Measurements from ENCODE around the gene SEPTIN5. TPM values are rescaled to one million over a fixed set of nuclear protein-coding genes. Genes with fewer than 3 reads are reported as not detected.

The SEPTIN5 gene
- total and polyA plus RNA-seq, 2 donors: 10.1 to 22.2 TPM

DNA sequence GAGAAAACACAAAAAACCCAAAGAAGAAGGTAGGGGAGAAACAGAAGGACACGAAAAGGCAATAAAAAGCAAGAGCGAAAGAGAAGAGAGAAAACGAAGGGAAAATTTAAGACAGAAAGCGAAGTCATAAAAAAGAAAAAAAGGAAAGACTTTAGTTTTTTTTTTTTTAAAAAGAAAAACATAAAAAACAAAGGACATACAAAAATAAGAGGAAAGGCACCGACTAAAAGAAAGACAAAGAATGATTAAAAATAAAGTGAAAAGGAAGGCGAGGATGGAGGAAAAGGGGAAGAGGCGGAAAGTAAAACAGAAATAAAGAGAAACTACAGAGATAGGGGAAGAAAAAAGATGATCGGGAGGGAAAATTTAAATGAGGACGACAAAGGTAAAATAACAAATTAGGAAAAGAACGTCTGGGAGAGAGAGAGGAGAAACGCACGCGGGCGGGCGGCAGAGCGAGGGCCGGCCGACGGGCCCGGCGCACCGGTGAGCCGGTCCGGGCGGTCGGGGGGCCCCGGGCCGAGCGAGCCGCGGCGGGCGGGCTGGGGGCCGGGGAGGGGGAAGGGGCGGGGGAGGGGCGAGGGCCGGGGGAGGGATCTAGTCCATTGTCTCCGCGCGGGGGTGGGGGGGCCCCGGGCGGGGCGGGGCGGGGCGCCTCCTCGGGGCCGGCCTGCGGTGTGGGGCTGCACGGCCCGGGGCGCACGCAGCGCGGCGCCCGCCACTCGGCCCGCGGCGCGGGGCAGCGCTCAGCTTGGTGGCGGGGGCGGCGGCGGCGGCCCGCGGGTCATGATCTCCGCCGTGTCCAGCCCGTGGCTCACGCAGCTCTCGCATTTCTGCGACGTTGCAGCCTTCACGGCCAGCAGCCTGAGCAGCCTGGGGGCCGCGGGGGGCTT is 46.0 kb downstream of the SEPTIN5 start, which contains the start of gene TBX1:
TBX1 (plus strand) TSS at position 721 of the 893 bp plus-strand sequence; CDS start at position 787, 66 bp downstream.
- peaks cover 6 to 48% of the 10 kb centered on the region in 2 donors for H3K4me1 ChIP-seq (ENCODE audit: control insufficient read depth in 2 of 2, insufficient read depth in 2 of 2, low read length in 2 of 2)
- 4% methylated on average over 69 of the region's 79 CpGs for WGBS
- H3K36me3 ChIP-seq (ENCODE audit: control insufficient read depth in 2 of 2, insufficient read depth in 2 of 2, low read length in 1 of 2): no peaks in the 10 kb centered on the region
- peaks cover 92 to 97% of the 10 kb centered on the region in 2 donors for H3K27me3 ChIP-seq (ENCODE audit: control insufficient read depth in 2 of 2, insufficient read depth in 1 of 2, low read length in 1 of 2)
- peak within 1 kb of the TSS in 1 of 2 donors; percentile 39 for H3K4me3 ChIP-seq (ENCODE audit: low read length in 2 of 2)
- no peak for DNase-seq (ENCODE audit: low read depth in 6 of 9, low spot score in 9 of 9)
- no peak within 1 kb of the TSS for H3K27ac ChIP-seq (ENCODE audit: low read depth in 1 of 2, low read length in 1 of 2)
- peaks cover 2 to 18% of the 10 kb centered on the region in 2 donors for H3K9me3 ChIP-seq (ENCODE audit: control insufficient read depth in 2 of 2, insufficient read depth in 1 of 2, low read length in 1 of 2)

DNA sequence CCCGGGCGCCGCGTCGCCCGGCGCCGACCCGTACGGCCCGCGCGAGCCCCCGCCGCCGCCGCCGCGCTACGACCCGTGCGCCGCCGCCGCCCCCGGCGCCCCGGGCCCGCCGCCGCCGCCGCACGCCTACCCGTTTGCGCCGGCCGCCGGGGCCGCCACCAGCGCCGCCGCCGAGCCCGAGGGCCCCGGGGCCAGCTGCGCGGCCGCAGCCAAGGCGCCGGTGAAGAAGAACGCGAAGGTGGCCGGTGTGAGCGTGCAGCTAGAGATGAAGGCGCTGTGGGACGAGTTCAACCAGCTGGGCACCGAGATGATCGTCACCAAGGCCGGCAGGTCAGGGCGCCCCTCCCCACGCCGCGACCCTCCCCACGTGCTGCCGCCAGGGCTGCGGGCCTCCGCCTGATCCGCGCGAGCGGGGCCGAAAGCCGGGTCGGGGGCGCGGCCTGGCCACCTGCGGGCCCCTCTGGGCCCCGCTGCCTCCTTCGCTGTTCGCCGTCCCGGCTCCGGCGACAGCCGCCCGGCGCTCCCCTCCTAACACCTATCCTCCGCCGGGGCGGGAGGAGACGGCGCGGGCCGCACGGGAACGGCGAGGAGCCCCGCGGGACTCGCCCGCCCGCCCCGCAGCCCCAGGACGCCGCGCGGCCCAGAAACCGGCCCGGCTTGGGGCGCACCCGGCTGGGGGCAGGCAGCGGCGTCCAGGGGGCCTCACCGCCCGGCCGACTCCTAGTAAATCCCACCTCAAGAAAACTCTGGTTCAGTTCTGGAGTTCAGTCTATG is 46.8 kb downstream of the SEPTIN5 start:
- peaks cover 2 to 21% of the 10 kb centered on the region in 2 donors for H3K9me3 ChIP-seq (ENCODE audit: control insufficient read depth in 2 of 2, insufficient read depth in 1 of 2, low read length in 1 of 2)
- peaks cover 93 to 96% of the 10 kb centered on the region in 2 donors for H3K27me3 ChIP-seq (ENCODE audit: control insufficient read depth in 2 of 2, insufficient read depth in 1 of 2, low read length in 1 of 2)
- H3K4me3 ChIP-seq (ENCODE audit: low read length in 2 of 2): peak overlapping the region in 1 of 2 donors; percentile 39
- H3K27ac ChIP-seq (ENCODE audit: low read depth in 1 of 2, low read length in 1 of 2): no peak overlapping the region
- 6% methylated on average over 116 of the region's 117 CpGs for WGBS
- DNase-seq (ENCODE audit: low read depth in 6 of 9, low spot score in 9 of 9): no peak
- H3K36me3 ChIP-seq (ENCODE audit: control insufficient read depth in 2 of 2, insufficient read depth in 2 of 2, low read length in 1 of 2): no peaks in the 10 kb centered on the region
- H3K4me1 ChIP-seq (ENCODE audit: control insufficient read depth in 2 of 2, insufficient read depth in 2 of 2, low read length in 2 of 2): peaks cover 6 to 43% of the 10 kb centered on the region in 2 donors

DNA sequence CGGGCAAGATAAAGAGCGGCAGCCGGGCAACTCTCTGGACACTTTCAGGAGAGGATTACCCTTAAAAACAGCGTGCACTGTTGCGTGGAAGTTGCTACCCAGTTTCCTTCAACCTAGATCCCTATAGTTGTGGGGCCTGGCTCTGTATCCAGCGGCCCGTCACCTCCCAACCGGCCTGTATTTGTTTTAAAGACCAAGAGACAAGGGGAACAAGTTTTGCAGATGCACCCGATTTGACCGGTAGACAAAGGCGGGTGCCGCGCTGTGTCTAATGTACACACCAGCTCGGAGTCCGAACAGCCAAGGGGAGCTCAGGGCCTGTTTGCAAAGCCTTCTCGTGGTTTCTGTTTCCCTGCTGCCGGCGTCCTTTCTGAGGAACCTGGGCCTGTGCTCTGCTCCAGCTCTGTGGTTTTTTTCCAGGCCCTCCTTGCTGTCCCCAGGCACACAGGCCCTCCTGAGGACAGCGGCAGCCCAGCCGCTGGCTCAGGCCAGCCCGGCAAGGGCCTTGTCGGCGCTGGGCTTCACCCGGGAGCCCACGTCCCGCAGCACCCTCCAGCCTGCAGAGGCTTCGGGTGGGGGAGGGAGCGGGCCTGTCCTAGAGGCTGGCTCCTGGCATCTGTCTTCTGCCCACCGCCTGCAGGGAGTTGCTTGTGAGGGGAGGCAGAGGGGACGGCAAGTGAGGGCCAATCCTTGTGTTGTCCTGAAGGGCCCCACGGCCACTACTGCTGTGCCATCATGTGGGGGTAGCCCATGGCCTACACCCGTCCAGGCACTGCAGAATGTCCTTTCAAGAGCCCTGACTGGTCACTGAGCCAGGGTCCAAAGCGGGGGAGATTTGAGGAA is 47.6 kb downstream of the SEPTIN5 start:
- no peaks in the 10 kb centered on the region for H3K36me3 ChIP-seq (ENCODE audit: control insufficient read depth in 2 of 2, insufficient read depth in 2 of 2, low read length in 1 of 2)
- peaks cover 93 to 96% of the 10 kb centered on the region in 2 donors for H3K27me3 ChIP-seq (ENCODE audit: control insufficient read depth in 2 of 2, insufficient read depth in 1 of 2, low read length in 1 of 2)
- peaks cover 2 to 21% of the 10 kb centered on the region in 2 donors for H3K9me3 ChIP-seq (ENCODE audit: control insufficient read depth in 2 of 2, insufficient read depth in 1 of 2, low read length in 1 of 2)
- DNase-seq (ENCODE audit: low read depth in 6 of 9, low spot score in 9 of 9): no peak
- 72% methylated on average over 33 of the region's 33 CpGs for WGBS
- H3K4me1 ChIP-seq (ENCODE audit: control insufficient read depth in 2 of 2, insufficient read depth in 2 of 2, low read length in 2 of 2): peaks cover 6 to 38% of the 10 kb centered on the region in 2 donors
- no peak overlapping the region for H3K27ac ChIP-seq (ENCODE audit: low read depth in 1 of 2, low read length in 1 of 2)
- no peak overlapping the region for H3K4me3 ChIP-seq (ENCODE audit: low read length in 2 of 2)

DNA sequence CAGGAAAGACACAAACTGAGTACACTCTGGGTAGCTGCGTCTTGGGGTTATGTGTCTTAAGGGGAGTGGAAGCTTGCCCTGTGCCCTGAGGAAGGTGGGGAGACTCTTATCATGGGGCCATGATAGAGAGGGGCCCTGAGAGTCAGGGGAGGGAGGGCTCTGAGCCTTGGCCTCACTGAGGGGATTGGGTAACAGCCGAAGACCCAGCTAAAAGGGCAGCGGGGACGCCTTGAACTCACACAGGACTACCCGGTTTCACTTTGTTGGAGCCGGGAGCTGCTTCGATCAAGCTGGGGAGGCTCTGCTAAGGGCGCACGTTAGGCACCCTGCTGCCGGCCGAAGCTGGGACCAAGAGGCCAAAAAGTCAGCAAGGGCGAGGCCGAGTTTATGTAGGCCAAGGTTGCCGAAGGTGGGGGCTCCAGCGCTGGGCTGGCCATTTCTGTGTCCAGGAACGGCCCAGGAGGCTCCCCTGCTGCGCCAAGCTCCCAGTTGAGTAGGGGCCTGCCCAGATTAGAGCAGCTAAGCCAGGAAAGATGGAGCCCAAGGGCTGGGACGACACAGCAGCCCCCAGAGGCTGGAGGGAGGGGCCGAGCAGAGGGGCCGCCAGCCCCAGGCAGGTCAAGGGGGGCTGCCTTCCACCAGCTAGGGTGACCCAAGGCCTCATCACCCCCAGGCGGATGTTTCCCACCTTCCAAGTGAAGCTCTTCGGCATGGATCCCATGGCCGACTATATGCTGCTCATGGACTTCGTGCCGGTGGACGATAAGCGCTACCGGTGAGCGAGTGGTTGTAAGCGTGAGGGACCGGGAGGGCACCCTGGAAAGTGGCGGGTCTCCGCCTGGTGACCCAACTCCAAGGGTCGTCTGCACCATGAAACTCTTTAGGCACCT is 48.5 kb downstream of the SEPTIN5 start:
- H3K4me3 ChIP-seq (ENCODE audit: low read length in 2 of 2): no peak overlapping the region
- peaks cover 93 to 96% of the 10 kb centered on the region in 2 donors for H3K27me3 ChIP-seq (ENCODE audit: control insufficient read depth in 2 of 2, insufficient read depth in 1 of 2, low read length in 1 of 2)

DNA sequence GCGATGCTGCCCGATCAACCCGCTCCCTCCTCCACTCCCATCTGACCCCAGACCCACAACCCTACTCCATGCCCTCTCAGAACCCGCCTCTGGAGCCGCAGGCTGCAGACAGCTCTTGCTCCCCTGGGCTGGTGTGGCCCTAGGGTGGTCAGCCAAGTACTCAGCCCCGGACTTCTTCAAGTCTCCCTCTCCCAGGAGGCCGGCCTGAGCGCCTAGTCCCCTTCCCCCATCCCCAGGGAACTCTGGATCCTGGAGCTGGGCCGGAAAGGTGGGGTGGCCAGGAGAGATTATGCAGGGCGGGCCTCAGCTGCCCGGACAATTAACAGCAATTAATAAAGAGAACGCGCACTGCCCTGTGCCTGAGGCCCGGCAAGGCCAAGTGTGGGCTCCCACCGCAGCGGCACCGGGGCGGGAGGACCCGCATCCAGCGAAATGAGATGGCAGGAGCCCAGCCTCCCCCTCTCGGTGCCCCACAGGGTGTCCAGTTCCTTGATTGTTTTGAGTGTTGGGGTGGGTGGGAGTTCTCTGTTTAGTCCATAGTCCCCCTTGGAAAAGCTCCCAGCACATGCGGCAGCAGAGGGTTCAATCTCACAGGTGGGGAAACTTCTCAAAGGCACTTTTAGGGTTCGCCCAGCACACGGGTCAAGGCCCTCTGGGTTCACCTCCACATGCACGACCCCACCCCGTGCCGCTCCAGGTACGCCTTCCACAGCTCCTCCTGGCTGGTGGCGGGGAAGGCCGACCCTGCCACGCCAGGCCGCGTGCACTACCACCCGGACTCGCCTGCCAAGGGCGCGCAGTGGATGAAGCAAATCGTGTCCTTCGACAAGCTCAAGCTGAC is 49.4 kb downstream of the SEPTIN5 start:
- Histone ChIP-seq H3K27ac (ENCODE audit: low read depth in 1 of 2, low read length in 1 of 2) (no peak overlapping the region), H3K27me3 (ENCODE audit: control insufficient read depth in 2 of 2, insufficient read depth in 1 of 2, low read length in 1 of 2) (peaks cover 93 to 96% of the 10 kb centered on the region in 2 donors), H3K4me3 (ENCODE audit: low read length in 2 of 2) (no peak overlapping the region), H3K4me1 (ENCODE audit: control insufficient read depth in 2 of 2, insufficient read depth in 2 of 2, low read length in 2 of 2) (peaks cover 2 to 37% of the 10 kb centered on the region in 2 donors), H3K36me3 (ENCODE audit: control insufficient read depth in 2 of 2, insufficient read depth in 2 of 2, low read length in 1 of 2) (no peaks in the 10 kb centered on the region), H3K9me3 (ENCODE audit: control insufficient read depth in 2 of 2, insufficient read depth in 1 of 2, low read length in 1 of 2) (peaks cover 2 to 22% of the 10 kb centered on the region in 2 donors)
- WGBS: 64% methylated on average over 39 of the region's 39 CpGs
- no peak for DNase-seq (ENCODE audit: low read depth in 6 of 9, low spot score in 9 of 9)

More for the DNA sequence above, 48.5 kb downstream of the SEPTIN5 start:
- no peaks in the 10 kb centered on the region for H3K36me3 ChIP-seq (ENCODE audit: control insufficient read depth in 2 of 2, insufficient read depth in 2 of 2, low read length in 1 of 2)
- no peak overlapping the region for H3K27ac ChIP-seq (ENCODE audit: low read depth in 1 of 2, low read length in 1 of 2)
- no peak for DNase-seq (ENCODE audit: low read depth in 6 of 9, low spot score in 9 of 9)
- peaks cover 2 to 22% of the 10 kb centered on the region in 2 donors for H3K9me3 ChIP-seq (ENCODE audit: control insufficient read depth in 2 of 2, insufficient read depth in 1 of 2, low read length in 1 of 2)
- 81% methylated on average over 34 of the region's 34 CpGs for WGBS
- H3K4me1 ChIP-seq (ENCODE audit: control insufficient read depth in 2 of 2, insufficient read depth in 2 of 2, low read length in 2 of 2): peaks cover 2 to 38% of the 10 kb centered on the region in 2 donors

DNA sequence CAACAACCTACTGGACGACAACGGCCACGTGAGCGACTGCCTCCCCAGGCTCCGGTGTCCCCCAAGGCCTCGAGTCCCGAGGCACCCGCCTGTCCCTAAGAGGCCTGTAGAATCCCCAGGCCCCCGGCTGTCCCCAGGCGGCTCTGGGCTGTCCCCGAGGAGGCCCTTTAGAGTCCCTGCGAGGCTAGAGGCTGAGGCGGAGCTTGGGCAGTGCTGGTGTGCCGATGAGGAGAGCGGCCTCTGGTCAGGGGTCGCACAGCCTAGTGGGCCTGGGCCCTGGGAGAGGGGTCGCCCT is 49.9 kb downstream of the SEPTIN5 start:
- Histone ChIP-seq H3K4me1 (ENCODE audit: control insufficient read depth in 2 of 2, insufficient read depth in 2 of 2, low read length in 2 of 2) (peaks cover 2 to 32% of the 10 kb centered on the region in 2 donors), H3K9me3 (ENCODE audit: control insufficient read depth in 2 of 2, insufficient read depth in 1 of 2, low read length in 1 of 2) (peaks cover 2 to 22% of the 10 kb centered on the region in 2 donors), H3K36me3 (ENCODE audit: control insufficient read depth in 2 of 2, insufficient read depth in 2 of 2, low read length in 1 of 2) (no peaks in the 10 kb centered on the region), H3K27ac (ENCODE audit: low read depth in 1 of 2, low read length in 1 of 2) (no peak overlapping the region), H3K27me3 (ENCODE audit: control insufficient read depth in 2 of 2, insufficient read depth in 1 of 2, low read length in 1 of 2) (peaks cover 90 to 96% of the 10 kb centered on the region in 2 donors), H3K4me3 (ENCODE audit: low read length in 2 of 2) (no peak overlapping the region)
- WGBS: 62% methylated on average over 17 of the region's 17 CpGs
- no peak for DNase-seq (ENCODE audit: low read depth in 6 of 9, low spot score in 9 of 9)

DNA sequence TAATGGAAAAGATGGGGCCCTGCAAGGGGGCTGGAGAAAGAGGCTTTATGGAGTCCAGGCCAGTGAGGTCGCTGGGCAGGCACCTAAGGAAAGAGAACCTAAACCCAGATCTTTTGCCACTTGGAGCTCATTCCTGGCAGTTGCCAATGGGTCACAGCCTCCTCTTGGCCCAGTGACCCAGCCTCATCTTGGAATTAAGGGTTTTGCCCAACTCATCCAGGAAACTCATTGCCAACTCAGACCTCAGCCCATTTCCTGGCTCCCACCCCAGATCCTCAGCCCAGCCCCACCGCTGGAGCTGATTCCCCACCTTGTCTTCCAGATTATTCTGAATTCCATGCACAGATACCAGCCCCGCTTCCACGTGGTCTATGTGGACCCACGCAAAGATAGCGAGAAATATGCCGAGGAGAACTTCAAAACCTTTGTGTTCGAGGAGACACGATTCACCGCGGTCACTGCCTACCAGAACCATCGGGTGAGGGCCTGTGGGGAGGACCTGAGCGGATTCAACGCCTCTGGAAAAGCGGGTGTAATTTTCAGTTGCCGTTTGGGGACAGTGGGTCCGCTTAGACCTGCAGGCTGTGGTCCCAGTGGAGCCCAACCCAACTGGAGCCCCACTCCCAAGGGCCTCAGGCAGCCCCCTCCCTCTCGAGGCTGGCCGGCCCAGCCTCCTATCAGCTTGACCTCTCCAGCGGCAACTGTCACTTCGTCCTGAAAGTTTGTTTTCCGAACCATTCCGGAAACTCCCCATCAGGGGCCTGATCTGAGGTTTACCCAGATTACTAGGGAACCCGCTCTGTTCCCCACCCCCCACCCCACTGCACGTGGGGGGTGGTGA is 50.6 kb downstream of the SEPTIN5 start:
- Histone ChIP-seq H3K4me3 (ENCODE audit: low read length in 2 of 2) (no peak overlapping the region), H3K9me3 (ENCODE audit: control insufficient read depth in 2 of 2, insufficient read depth in 1 of 2, low read length in 1 of 2) (peaks cover 2 to 22% of the 10 kb centered on the region in 2 donors), H3K27ac (ENCODE audit: low read depth in 1 of 2, low read length in 1 of 2) (no peak overlapping the region), H3K4me1 (ENCODE audit: control insufficient read depth in 2 of 2, insufficient read depth in 2 of 2, low read length in 2 of 2) (peaks cover 0 to 27% of the 10 kb centered on the region in 2 donors), H3K36me3 (ENCODE audit: control insufficient read depth in 2 of 2, insufficient read depth in 2 of 2, low read length in 1 of 2) (no peaks in the 10 kb centered on the region), H3K27me3 (ENCODE audit: control insufficient read depth in 2 of 2, insufficient read depth in 1 of 2, low read length in 1 of 2) (peaks cover 86 to 96% of the 10 kb centered on the region in 2 donors)
- WGBS: 44% methylated on average over 25 of the region's 25 CpGs
- DNase-seq (ENCODE audit: low read depth in 6 of 9, low spot score in 9 of 9): no peak

All from thymus (tissue), 11 donors.